ENCODE data around the gene LSM7.

LSM7 gene

DNA sequence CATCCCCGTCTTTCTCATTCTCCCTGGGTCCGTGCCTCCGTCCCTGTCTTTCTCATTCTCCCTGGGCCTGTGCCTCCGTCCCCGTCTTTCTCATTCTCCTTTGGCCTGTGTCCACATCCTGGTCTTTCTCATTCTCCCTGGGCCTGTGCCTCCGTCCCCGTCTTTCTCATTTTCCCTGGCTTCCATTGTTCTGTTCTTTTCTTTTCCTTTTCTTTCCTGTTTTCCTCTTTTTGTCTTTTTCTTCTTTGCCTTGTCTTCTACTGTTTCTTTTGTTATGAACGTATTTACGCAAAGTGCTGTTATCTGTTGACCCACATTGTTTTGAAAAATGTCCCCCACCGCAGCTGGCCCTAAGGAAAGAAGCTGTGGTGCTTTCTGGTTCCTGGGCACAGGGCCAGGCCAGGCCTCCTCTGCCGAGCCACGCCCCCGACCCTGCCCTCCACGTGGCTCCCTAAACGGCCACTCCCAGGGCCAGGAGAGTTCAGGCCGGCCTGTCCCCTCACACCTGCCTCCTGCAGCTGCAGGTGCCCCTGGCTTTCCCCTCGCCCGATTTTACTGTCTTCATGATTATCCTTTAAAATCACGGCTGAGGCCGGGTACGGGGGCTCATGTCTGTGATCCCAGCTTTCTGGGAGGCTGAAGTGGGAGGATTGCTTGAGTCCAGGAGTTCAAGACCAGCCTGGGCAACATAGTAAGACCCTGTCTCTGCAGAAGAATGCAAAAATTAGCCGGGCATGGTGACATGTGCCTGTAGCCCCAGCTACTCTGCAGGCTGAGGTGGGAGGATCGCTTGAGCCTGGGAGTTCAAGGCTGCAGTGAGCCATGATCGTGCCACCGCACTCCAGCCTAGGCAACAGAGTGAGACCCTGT, 17.6 kb upstream of the LSM7 start:
- no peak for DNase-seq (ENCODE audit: low read depth in 1 of 2, low spot score in 1 of 2)
- H3K27ac ChIP-seq (replicated peaks): no peak overlapping the region
- H3K27me3 ChIP-seq (ENCODE audit: insufficient read depth, poor library complexity, severe bottlenecking): no peaks in the 10 kb centered on the region
- TF ChIP-seq, protein P1, sequence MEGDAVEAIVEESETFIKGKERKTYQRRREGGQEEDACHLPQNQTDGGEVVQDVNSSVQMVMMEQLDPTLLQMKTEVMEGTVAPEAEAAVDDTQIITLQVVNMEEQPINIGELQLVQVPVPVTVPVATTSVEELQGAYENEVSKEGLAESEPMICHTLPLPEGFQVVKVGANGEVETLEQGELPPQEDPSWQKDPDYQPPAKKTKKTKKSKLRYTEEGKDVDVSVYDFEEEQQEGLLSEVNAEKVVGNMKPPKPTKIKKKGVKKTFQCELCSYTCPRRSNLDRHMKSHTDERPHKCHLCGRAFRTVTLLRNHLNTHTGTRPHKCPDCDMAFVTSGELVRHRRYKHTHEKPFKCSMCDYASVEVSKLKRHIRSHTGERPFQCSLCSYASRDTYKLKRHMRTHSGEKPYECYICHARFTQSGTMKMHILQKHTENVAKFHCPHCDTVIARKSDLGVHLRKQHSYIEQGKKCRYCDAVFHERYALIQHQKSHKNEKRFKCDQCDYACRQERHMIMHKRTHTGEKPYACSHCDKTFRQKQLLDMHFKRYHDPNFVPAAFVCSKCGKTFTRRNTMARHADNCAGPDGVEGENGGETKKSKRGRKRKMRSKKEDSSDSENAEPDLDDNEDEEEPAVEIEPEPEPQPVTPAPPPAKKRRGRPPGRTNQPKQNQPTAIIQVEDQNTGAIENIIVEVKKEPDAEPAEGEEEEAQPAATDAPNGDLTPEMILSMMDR (IDR thresholded peaks at IDR 0.05; ENCODE audit: insufficient read depth, low read length): no peak
- TF ChIP-seq, protein P2, sequence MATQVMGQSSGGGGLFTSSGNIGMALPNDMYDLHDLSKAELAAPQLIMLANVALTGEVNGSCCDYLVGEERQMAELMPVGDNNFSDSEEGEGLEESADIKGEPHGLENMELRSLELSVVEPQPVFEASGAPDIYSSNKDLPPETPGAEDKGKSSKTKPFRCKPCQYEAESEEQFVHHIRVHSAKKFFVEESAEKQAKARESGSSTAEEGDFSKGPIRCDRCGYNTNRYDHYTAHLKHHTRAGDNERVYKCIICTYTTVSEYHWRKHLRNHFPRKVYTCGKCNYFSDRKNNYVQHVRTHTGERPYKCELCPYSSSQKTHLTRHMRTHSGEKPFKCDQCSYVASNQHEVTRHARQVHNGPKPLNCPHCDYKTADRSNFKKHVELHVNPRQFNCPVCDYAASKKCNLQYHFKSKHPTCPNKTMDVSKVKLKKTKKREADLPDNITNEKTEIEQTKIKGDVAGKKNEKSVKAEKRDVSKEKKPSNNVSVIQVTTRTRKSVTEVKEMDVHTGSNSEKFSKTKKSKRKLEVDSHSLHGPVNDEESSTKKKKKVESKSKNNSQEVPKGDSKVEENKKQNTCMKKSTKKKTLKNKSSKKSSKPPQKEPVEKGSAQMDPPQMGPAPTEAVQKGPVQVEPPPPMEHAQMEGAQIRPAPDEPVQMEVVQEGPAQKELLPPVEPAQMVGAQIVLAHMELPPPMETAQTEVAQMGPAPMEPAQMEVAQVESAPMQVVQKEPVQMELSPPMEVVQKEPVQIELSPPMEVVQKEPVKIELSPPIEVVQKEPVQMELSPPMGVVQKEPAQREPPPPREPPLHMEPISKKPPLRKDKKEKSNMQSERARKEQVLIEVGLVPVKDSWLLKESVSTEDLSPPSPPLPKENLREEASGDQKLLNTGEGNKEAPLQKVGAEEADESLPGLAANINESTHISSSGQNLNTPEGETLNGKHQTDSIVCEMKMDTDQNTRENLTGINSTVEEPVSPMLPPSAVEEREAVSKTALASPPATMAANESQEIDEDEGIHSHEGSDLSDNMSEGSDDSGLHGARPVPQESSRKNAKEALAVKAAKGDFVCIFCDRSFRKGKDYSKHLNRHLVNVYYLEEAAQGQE (IDR thresholded peaks at IDR 0.05; ENCODE audit: insufficient replicate concordance, low read depth): no peak
- no peak for TF ChIP-seq POLR2AphosphoS5 (IDR thresholded peaks at IDR 0.05; ENCODE audit: low read depth)
- no peak for TF ChIP-seq SPI1 (IDR thresholded peaks at IDR 0.05; ENCODE audit: borderline replicate concordance, low read depth)
- TF ChIP-seq GABPA (IDR thresholded peaks at IDR 0.05; ENCODE audit: low read depth): no peak
- H3K4me3 ChIP-seq (replicated peaks; ENCODE audit: insufficient read depth, low read length): no peak overlapping the region

DNA sequence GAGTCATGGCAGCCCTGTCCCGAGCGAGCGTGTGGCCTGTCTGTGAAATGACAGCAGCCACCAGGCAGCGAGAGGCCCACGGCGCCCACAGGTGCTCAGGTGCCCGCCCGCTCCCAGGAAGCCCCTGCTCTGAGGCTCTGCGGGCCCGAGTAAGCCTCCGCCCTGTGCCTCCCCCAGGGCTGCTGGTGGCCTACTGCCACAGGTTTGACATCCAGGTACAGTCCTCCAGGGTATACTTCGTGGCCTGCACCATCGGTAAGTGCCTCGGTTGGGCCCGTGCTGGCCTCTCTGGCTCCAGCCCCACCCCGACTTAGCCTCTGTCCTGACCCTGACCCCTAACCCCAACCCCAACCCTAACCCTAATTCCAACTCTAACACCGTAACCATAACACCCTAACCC, 16.7 kb upstream of the LSM7 start:
- no peak for TF ChIP-seq POLR2AphosphoS5 (IDR thresholded peaks at IDR 0.05; ENCODE audit: low read depth)
- TF ChIP-seq, protein P1 (IDR thresholded peaks at IDR 0.05; ENCODE audit: insufficient read depth, low read length): no peak
- no peak for TF ChIP-seq GABPA (IDR thresholded peaks at IDR 0.05; ENCODE audit: low read depth)
- TF ChIP-seq, protein P2 (IDR thresholded peaks at IDR 0.05; ENCODE audit: insufficient replicate concordance, low read depth): no peak
- no peak for TF ChIP-seq SPI1 (IDR thresholded peaks at IDR 0.05; ENCODE audit: borderline replicate concordance, low read depth)

DNA sequence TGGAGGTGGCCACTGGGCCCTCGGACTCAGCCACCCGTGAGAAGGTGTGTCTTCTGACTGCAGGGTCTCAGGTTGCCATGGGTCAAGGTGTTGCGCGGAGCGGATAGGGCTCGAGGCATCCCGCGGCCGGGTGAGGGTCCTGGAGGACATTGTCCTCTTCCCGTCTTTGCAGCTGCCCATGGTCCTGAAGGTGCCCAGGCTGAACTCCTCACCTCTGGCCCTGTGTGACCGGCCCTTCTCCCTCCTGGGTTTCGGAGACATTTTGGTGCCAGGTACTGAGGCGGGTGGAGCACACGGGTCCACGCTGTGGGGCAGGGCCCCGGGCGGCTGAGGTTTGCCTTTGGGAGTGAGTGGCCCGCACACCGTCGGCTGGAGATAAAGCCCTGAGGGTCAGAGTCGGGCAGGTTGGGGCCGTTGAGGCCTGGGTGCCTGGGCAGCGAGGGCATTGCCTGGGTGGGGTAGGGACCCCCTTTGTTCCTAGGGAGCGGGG, 16.0 kb upstream of the LSM7 start:
- H3K27ac ChIP-seq (replicated peaks): no peak overlapping the region
- no peak for DNase-seq (ENCODE audit: low read depth in 1 of 2, low spot score in 1 of 2)
- H3K4me3 ChIP-seq (replicated peaks; ENCODE audit: insufficient read depth, low read length): no peak overlapping the region
- TF ChIP-seq, protein P1 (IDR thresholded peaks at IDR 0.05; ENCODE audit: insufficient read depth, low read length): no peak
- TF ChIP-seq, protein P2 (IDR thresholded peaks at IDR 0.05; ENCODE audit: insufficient replicate concordance, low read depth): peak; percentile 12
- no peaks in the 10 kb centered on the region for H3K27me3 ChIP-seq (ENCODE audit: insufficient read depth, poor library complexity, severe bottlenecking)

More for the DNA sequence above, 16.7 kb upstream of the LSM7 start:
- no peaks in the 10 kb centered on the region for H3K27me3 ChIP-seq (ENCODE audit: insufficient read depth, poor library complexity, severe bottlenecking)
- H3K27ac ChIP-seq (replicated peaks): no peak overlapping the region
- H3K4me3 ChIP-seq (replicated peaks; ENCODE audit: insufficient read depth, low read length): no peak overlapping the region
- DNase-seq (ENCODE audit: low read depth in 1 of 2, low spot score in 1 of 2): no peak

Data from HL-60 (cell line).